MM.1S (cell line): ENCODE measurements around the gene ROBO3.

Experiments used
- CTCF ChIP-seq: fragments of 300-600 bp; sonication (generic); IDR thresholded peaks from 2 replicates; pipeline ENCODE4 v1.5.1; 2016; ENCODE audit warnings: antibody characterized with exemption, low read length, mixed read lengths
- EZH2 ChIP-seq: fragments of 300-600 bp; sonication (generic); optimal IDR thresholded peaks from 2 replicates; pipeline ENCODE3; 2017; ENCODE audit warnings: low read depth, mild to moderate bottlenecking, antibody characterized with exemption, low read length, mixed read lengths

- TF ChIP-seq CTCF (no peak), EZH2 (no peak)
Observed at GRCh38 chr11:124919898-124920297, 54.7 kb downstream of the ROBO3 start.
